Neutrophil (primary cell): Measurements from ENCODE around the gene MED12L.

Source experiments
- H3K27ac ChIP-seq: fragments of 200-600 bp; sonication (generic); 2 replicates; pipeline ENCODE4 v1.5.1; 2016; ENCODE audit warnings: mild to moderate bottlenecking, moderate library complexity
- H3K27me3 ChIP-seq: fragments of 200-600 bp; sonication (generic); 2 replicates; pipeline ENCODE4 v1.6.0; 2016; ENCODE audit warnings: mild to moderate bottlenecking
- H3K36me3 ChIP-seq: fragments of 200-600 bp; sonication (generic); 2 replicates; pipeline ENCODE4 v1.5.1; 2017
- H3K4me1 ChIP-seq, 2 experiments: fragments of 200-600 bp in 1 of 2; sonication (generic) in 1 of 2; 1 replicate in 1 of 2; 2 replicates in 1 of 2; pipeline versions ENCODE4 v1.5.1 to v1.6.1; 2013 to 2016; ENCODE audit warnings: low read depth in 1 of 2, low read length in 1 of 2, mild to moderate bottlenecking in 1 of 2, moderate library complexity in 1 of 2; ENCODE audit not compliant: control insufficient read depth in 1 of 2, insufficient read depth in 1 of 2
- H3K4me3 ChIP-seq, 2 experiments: fragments of 200-600 bp in 1 of 2; sonication (generic) in 1 of 2; 1 replicate in 1 of 2; 2 replicates in 1 of 2; pipeline ENCODE4 v1.5.1; 2013 to 2016; ENCODE audit warnings: low read depth in 1 of 2, low read length in 1 of 2, mild to moderate bottlenecking in 1 of 2, moderate library complexity in 1 of 2
- H3K9me3 ChIP-seq: fragments of 200-600 bp; sonication (generic); 2 replicates; pipeline ENCODE4 v1.5.1; 2016
- CTCF ChIP-seq: fragments of 200-600 bp; sonication (generic); IDR thresholded peaks from 2 replicates; pipeline ENCODE4 v1.5.1; 2016; ENCODE audit warnings: antibody characterized with exemption

Gene MED12L

GRCh38 chr3:151350656-151351055 is 265.2 kb downstream of the MED12L start:
- TF ChIP-seq CTCF: no peak
- H3K27ac ChIP-seq: peak overlapping the region; percentile 95
- no peaks in the 10 kb centered on the region for H3K9me3 ChIP-seq
- H3K36me3 ChIP-seq: no peaks in the 10 kb centered on the region
- no peaks in the 10 kb centered on the region for H3K27me3 ChIP-seq
- H3K4me1 ChIP-seq: peaks cover 74 to 80% of the 10 kb centered on the region in 2 experiments
- peak overlapping the region in 1 of 2 experiments; percentile 43 for H3K4me3 ChIP-seq

DNA sequence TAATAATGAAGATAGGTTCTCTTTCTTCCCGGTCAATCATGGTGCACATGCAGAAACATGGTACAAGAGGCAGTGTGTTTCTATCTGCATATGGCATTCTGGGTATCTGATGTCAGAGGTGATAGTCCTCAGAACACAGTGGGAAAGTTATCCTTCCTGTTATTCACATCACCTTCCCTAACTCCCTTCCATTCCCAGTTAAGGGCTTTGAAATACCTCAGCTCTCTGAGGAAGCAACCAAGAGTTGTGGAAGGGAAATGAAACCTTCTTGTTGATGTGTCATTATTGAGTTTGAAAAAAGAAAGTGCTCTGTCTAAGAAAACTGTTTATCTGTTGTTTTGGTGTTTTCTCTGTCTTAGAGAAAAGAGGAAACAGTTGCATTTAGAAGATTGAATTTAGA is 265.8 kb downstream of the MED12L start:
- Histone ChIP-seq H3K4me1 (peaks cover 77 to 80% of the 10 kb centered on the region in 2 experiments), H3K27ac (peak overlapping the region; percentile 95), H3K4me3 (peak overlapping the region; percentile 31 to 43), H3K27me3 (no peaks in the 10 kb centered on the region), H3K9me3 (no peaks in the 10 kb centered on the region), H3K36me3 (no peaks in the 10 kb centered on the region)
- no peak for TF ChIP-seq CTCF

GRCh38 chr3:151351648-151352047 is 266.2 kb downstream of the MED12L start:
- Histone ChIP-seq H3K4me3 (peak overlapping the region; percentile 31 to 43), H3K4me1 (peaks cover 76 to 78% of the 10 kb centered on the region in 2 experiments), H3K36me3 (no peaks in the 10 kb centered on the region), H3K9me3 (no peaks in the 10 kb centered on the region), H3K27me3 (no peaks in the 10 kb centered on the region), H3K27ac (peak overlapping the region; percentile 95)
- no peak for TF ChIP-seq CTCF

DNA sequence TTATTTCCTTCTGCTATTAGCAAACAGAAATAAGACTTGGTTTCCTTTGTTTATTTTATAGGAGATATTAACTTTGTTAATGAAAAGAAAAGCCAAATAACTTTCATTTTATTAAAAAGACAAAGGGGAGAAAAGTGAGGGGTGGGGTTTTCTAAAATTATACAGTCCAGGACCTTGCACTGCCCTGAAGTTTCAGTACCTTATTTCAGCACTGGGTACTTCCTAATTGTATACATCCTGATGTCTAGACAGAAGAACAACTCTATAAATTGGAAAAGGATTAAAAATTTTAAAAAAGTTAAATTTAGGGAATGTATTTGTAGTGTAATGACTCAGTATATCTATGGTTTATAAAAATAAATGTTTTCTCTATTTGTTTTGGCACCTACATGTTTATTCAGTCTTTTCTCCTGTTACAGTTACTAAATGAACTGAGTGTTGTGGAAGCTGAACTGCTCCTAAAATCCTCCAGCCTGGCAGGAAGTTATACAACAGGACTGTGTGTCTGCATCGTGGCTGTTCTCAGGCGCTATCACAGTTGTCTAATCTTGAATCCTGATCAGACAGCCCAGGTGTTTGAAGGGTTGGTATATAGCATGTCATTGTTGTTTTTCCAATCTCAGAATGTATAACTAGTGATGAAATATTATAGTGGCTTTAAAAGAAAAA is 271.5 kb downstream of the MED12L start:
- Histone ChIP-seq H3K4me3 (no peak overlapping the region), H3K27me3 (no peaks in the 10 kb centered on the region), H3K36me3 (no peaks in the 10 kb centered on the region), H3K4me1 (peaks cover 42 to 50% of the 10 kb centered on the region in 2 experiments), H3K9me3 (no peaks in the 10 kb centered on the region), H3K27ac (peak overlapping the region; percentile 67)
- TF ChIP-seq CTCF: no peak

GRCh38 chr3:151357463-151357850 is 272.0 kb downstream of the MED12L start:
- H3K27me3 ChIP-seq: no peaks in the 10 kb centered on the region
- no peaks in the 10 kb centered on the region for H3K9me3 ChIP-seq
- TF ChIP-seq CTCF: no peak
- H3K36me3 ChIP-seq: no peaks in the 10 kb centered on the region
- H3K4me3 ChIP-seq: no peak overlapping the region
- peaks cover 42 to 50% of the 10 kb centered on the region in 2 experiments for H3K4me1 ChIP-seq
- peak overlapping the region; percentile 67 for H3K27ac ChIP-seq
